H1 (cell line): ENCODE data around the gene STXBP5L. TPM values are rescaled to one million over a fixed set of nuclear protein-coding genes. Genes with fewer than 3 reads are reported as not detected.

Experiments
- POLR2AphosphoS5 ChIP-seq: IDR thresholded peaks from 2 replicates; pipeline ENCODE4 v1.6.1; 2011; ENCODE audit warnings: low read depth, low read length
- TAF7 ChIP-seq: optimal IDR thresholded peaks from 2 replicates; pipeline ENCODE3; 2011; ENCODE audit warnings: low read depth, mild to moderate bottlenecking, inconsistent platforms, low read length, moderate library complexity, borderline replicate concordance
- polyA plus RNA-seq, 7 experiments: library from polyadenylated mRNA; depleted of rRNA in 3 of 7; stranded (reverse) in 5 of 7; unstranded in 2 of 7; fragments of >200 nt in 5 of 7; fragments of 200-250 nt in 2 of 7; gene quantifications; 1 replicate in 5 of 7; 2 replicates in 1 of 7; 4 replicates in 1 of 7; pipeline versions ENCODE4 v1.2.1 to v1.2.3, GENCODE V29; 2011 to 2013; ENCODE audit warnings: missing spikeins in 2 of 7, mixed read lengths in 2 of 7
- total RNA-seq: library from RNA; stranded (reverse); fragmentation: NEBNext Ultra II Directional; extraction: Animal tissue kit (Norgen Biotek cat#: 25700); gene quantifications from 2 replicates; pipeline ENCODE4 v1.2.1, GENCODE V29; 2021

Gene STXBP5L
- total and polyA plus RNA-seq, 2 of the 8 experiments (the other 6 are each of a cell fraction or from before 2014, with no cell fraction given), result 2.0 to 6.0 TPM

GRCh38 chr3:121064121-121064520 lies 156.1 kb downstream of the STXBP5L start (continued):
- TF ChIP-seq POLR2AphosphoS5, result no peak
- no peak for TF ChIP-seq TAF7
- TF ChIP-seq, all 59 proteins: peak for 0
